Stimulated activated naive B cell treated with anti-CD40 and anti-IgM and Interleukin-4, amounts not matched to agents 10 μg/mL and 1 μg/mL and 100 μg/mL, for 72 hours (primary cell): ENCODE measurements around the gene RAB7A.
A peak's percentile ranks its signal among the peaks of the same experiment; 100 is the strongest.
"Not testable (repeated sequence)": the region's sequence is repeated elsewhere in the genome, so short reads cannot be mapped to it uniquely, and the experiment has no call there.

Source experiments
- ATAC-seq, 2 donors: fragments of 150-1000 bp; cut with Tn5 transposase; replicated peaks; 2 replicates each; pipeline ENCODE4 v1.10.0; 2021; ENCODE audit warnings: moderate library complexity in 1 of 2
- DNase-seq: peaks from one replicate; pipeline ENCODE4 v3.0.0; 2021
- H3K27ac Mint-ChIP-seq: one replicate; pipeline ENCODE4 v1.8.0; 2022; ENCODE audit warnings: mild to moderate bottlenecking, mixed read lengths
- H3K27me3 Mint-ChIP-seq, 2 donors: one replicate each; pipeline ENCODE4 v1.8.0; 2022; ENCODE audit warnings: mixed read lengths in 2 of 2
- H3K36me3 Mint-ChIP-seq, 2 donors: one replicate each; pipeline ENCODE4 v1.8.0; 2022; ENCODE audit warnings: mixed read lengths in 2 of 2, mild to moderate bottlenecking in 1 of 2
- H3K4me1 Mint-ChIP-seq, 2 donors: one replicate each; pipeline ENCODE4 v1.8.0; 2022; ENCODE audit warnings: mixed read lengths in 2 of 2, mild to moderate bottlenecking in 1 of 2
- H3K4me3 Mint-ChIP-seq, 2 donors: one replicate each; pipeline ENCODE4 v1.8.0; 2022; ENCODE audit warnings: mild to moderate bottlenecking in 2 of 2, mixed read lengths in 2 of 2, moderate library complexity in 1 of 2
- H3K9me3 Mint-ChIP-seq, 2 donors: one replicate each; pipeline ENCODE4 v1.8.0; 2022; ENCODE audit warnings: mixed read lengths in 2 of 2, mild to moderate bottlenecking in 1 of 2

Gene RAB7A

GRCh38 chr3:128815318-128816064, 89.5 kb downstream of the RAB7A start:
- Mint-ChIP-seq H3K4me1 (peaks cover 15 to 21% of the 10 kb centered on the region in 2 donors), H3K27me3 (no peaks in the 10 kb centered on the region), H3K27ac (peak overlapping the region; percentile 47), H3K9me3 (peaks cover 0 to 2% of the 10 kb centered on the region in 2 donors), H3K36me3 (peaks cover 61 to 85% of the 10 kb centered on the region in 2 donors), H3K4me3 (no peak overlapping the region)
- ATAC-seq (no peak), DNase-seq (no peak)

GRCh38 chr3:128818186-128818787, 92.3 kb downstream of the RAB7A start:
- no peak overlapping the region for H3K4me3 Mint-ChIP-seq
- ATAC-seq (no peak), DNase-seq (no peak)
- H3K36me3 Mint-ChIP-seq = peaks cover 57 to 69% of the 10 kb centered on the region in 2 donors
- H3K4me1 Mint-ChIP-seq = peaks cover 12% of the 10 kb centered on the region in 2 donors
- H3K9me3 Mint-ChIP-seq = peaks cover 0 to 2% of the 10 kb centered on the region in 2 donors
- H3K27me3 Mint-ChIP-seq = no peaks in the 10 kb centered on the region
- peak overlapping the region; percentile 53 for H3K27ac Mint-ChIP-seq

GRCh38 chr3:128820252-128820839, 94.4 kb downstream of the RAB7A start:
- Mint-ChIP-seq H3K27ac (peak overlapping the region; percentile 14), H3K4me1 (peaks cover 0 to 9% of the 10 kb centered on the region in 2 donors), H3K4me3 (no peak overlapping the region), H3K9me3 (peaks cover 0 to 2% of the 10 kb centered on the region in 2 donors), H3K27me3 (no peaks in the 10 kb centered on the region), H3K36me3 (peaks cover 51 to 67% of the 10 kb centered on the region in 2 donors)
- DNase-seq (no peak), ATAC-seq (no peak)

GRCh38 chr3:128823008-128823407, 97.0 kb downstream of the RAB7A start:
- Mint-ChIP-seq H3K9me3 (peaks cover 0 to 2% of the 10 kb centered on the region in 2 donors), H3K36me3 (peaks cover 30 to 47% of the 10 kb centered on the region in 2 donors), H3K4me1 (peaks cover 0 to 8% of the 10 kb centered on the region in 2 donors), H3K4me3 (no peak overlapping the region), H3K27ac (peak overlapping the region; percentile 72), H3K27me3 (no peaks in the 10 kb centered on the region)
- DNase-seq (no peak), ATAC-seq (no peak)

GRCh38 chr3:128823631-128824030, 97.6 kb downstream of the RAB7A start:
- peak overlapping the region; percentile 90 for H3K27ac Mint-ChIP-seq

GRCh38 chr3:128824132-128824850, 98.3 kb downstream of the RAB7A start:
- H3K4me3 Mint-ChIP-seq = peak overlapping the region in 1 of 2 donors; percentile 17
- peak overlapping the region; percentile 90 for H3K27ac Mint-ChIP-seq
- no peak for ATAC-seq
- H3K9me3 Mint-ChIP-seq = no peaks in the 10 kb centered on the region
- no peak for DNase-seq
- H3K4me1 Mint-ChIP-seq = peaks cover 0 to 5% of the 10 kb centered on the region in 2 donors
- peaks cover 17 to 34% of the 10 kb centered on the region in 2 donors for H3K36me3 Mint-ChIP-seq
- no peaks in the 10 kb centered on the region for H3K27me3 Mint-ChIP-seq

More at GRCh38 chr3:128823631-128824030, 97.6 kb downstream of the RAB7A start:
- ATAC-seq (no peak), DNase-seq (no peak)
- H3K4me1 Mint-ChIP-seq = peaks cover 0 to 5% of the 10 kb centered on the region in 2 donors
- no peaks in the 10 kb centered on the region for H3K9me3 Mint-ChIP-seq
- no peak overlapping the region for H3K4me3 Mint-ChIP-seq
- peaks cover 24 to 41% of the 10 kb centered on the region in 2 donors for H3K36me3 Mint-ChIP-seq
- H3K27me3 Mint-ChIP-seq = no peaks in the 10 kb centered on the region

GRCh38 chr3:128825117-128825725, 99.2 kb downstream of the RAB7A start:
- peak overlapping the region; percentile 60 for H3K27ac Mint-ChIP-seq
- peaks cover 10 to 29% of the 10 kb centered on the region in 2 donors for H3K36me3 Mint-ChIP-seq
- H3K4me3 Mint-ChIP-seq = no peak overlapping the region
- H3K4me1 Mint-ChIP-seq = peaks cover 0 to 4% of the 10 kb centered on the region in 2 donors
- DNase-seq = no peak
- no peaks in the 10 kb centered on the region for H3K27me3 Mint-ChIP-seq
- H3K9me3 Mint-ChIP-seq = no peaks in the 10 kb centered on the region
- ATAC-seq = no peak

GRCh38 chr3:128829087-128829486, 103.1 kb downstream of the RAB7A start:
- not testable (repeated sequence) for H3K4me1 Mint-ChIP-seq, H3K27ac Mint-ChIP-seq, H3K27me3 Mint-ChIP-seq, H3K9me3 Mint-ChIP-seq, H3K4me3 Mint-ChIP-seq, ATAC-seq, DNase-seq
- H3K36me3 Mint-ChIP-seq = peaks cover 3 to 13% of the 10 kb centered on the region in 2 donors

- H3K36me3 Mint-ChIP-seq = not testable (repeated sequence)
Measured at GRCh38 chr3:128829925-128830625, 104.1 kb downstream of the RAB7A start.

GRCh38 chr3:128830762-128831161, 104.8 kb downstream of the RAB7A start:
- not testable (repeated sequence) for H3K27ac Mint-ChIP-seq, H3K9me3 Mint-ChIP-seq, H3K4me3 Mint-ChIP-seq, DNase-seq, ATAC-seq, H3K27me3 Mint-ChIP-seq, H3K4me1 Mint-ChIP-seq, H3K36me3 Mint-ChIP-seq

More at GRCh38 chr3:128829925-128830625, 104.1 kb downstream of the RAB7A start:
- ATAC-seq, H3K4me3 Mint-ChIP-seq, H3K9me3 Mint-ChIP-seq, DNase-seq, H3K4me1 Mint-ChIP-seq, H3K27ac Mint-ChIP-seq, H3K27me3 Mint-ChIP-seq: not testable (repeated sequence)

GRCh38 chr3:128832979-128833378, 107.0 kb downstream of the RAB7A start:
- ATAC-seq, DNase-seq, H3K4me3 Mint-ChIP-seq, H3K27me3 Mint-ChIP-seq, H3K4me1 Mint-ChIP-seq, H3K9me3 Mint-ChIP-seq, H3K27ac Mint-ChIP-seq, H3K36me3 Mint-ChIP-seq: not testable (repeated sequence)

- Mint-ChIP-seq H3K4me1 (peaks cover 2 to 8% of the 10 kb centered on the region in 2 donors), H3K27me3 (no peaks in the 10 kb centered on the region), H3K9me3 (no peaks in the 10 kb centered on the region), H3K36me3 (no peaks in the 10 kb centered on the region), H3K27ac (no peak overlapping the region), H3K4me3 (no peak overlapping the region)
- ATAC-seq (peak; percentile 74 to 87), DNase-seq (no peak)
Measured at GRCh38 chr3:128835096-128835495, 109.1 kb downstream of the RAB7A start.
